Karpas-422 (cell line): ENCODE measurements around the gene SHISAL1. TPM values are rescaled to one million over a fixed set of nuclear protein-coding genes. Genes with fewer than 3 reads are reported as not detected.

Experiments
- DNase-seq: peaks from one replicate; pipeline ENCODE4 v3.0.0-alpha.2; 2015
- H2AFZ ChIP-seq: fragments of 200-600 bp; sonication (generic); 2 replicates; pipeline ENCODE4 v1.6.1; 2014; ENCODE audit warnings: antibody characterized with exemption, low read length, mixed read lengths
- H3K27ac ChIP-seq: fragments of 200-600 bp; sonication (generic); 2 replicates; pipeline ENCODE4 v1.5.1; 2014; ENCODE audit warnings: mild to moderate bottlenecking, low read length, moderate library complexity
- H3K27me3 ChIP-seq: fragments of 200-600 bp; sonication (generic); 2 replicates; pipeline ENCODE4 v1.6.1; 2014; ENCODE audit warnings: low read length, mixed read lengths
- H3K36me3 ChIP-seq: fragments of 200-600 bp; sonication (generic); 2 replicates; pipeline ENCODE4 v1.6.1; 2014; ENCODE audit warnings: low read length, mixed read lengths; ENCODE audit not compliant: insufficient read depth
- H3K4me1 ChIP-seq: fragments of 200-600 bp; sonication (generic); 2 replicates; pipeline ENCODE4 v1.6.1; 2014; ENCODE audit warnings: mild to moderate bottlenecking, low read length, mixed read lengths
- H3K4me2 ChIP-seq: fragments of 200-600 bp; sonication (generic); 2 replicates; pipeline ENCODE4 v1.6.1; 2014; ENCODE audit warnings: low read length, low read depth, mild to moderate bottlenecking; ENCODE audit not compliant: poor library complexity, severe bottlenecking
- H3K4me3 ChIP-seq: fragments of 200-600 bp; sonication (generic); 2 replicates; pipeline ENCODE4 v1.5.1; 2014; ENCODE audit warnings: mild to moderate bottlenecking, antibody characterized with exemption, low read length, mixed read lengths
- H3K79me2 ChIP-seq: fragments of 200-600 bp; sonication (generic); 2 replicates; pipeline ENCODE4 v1.6.1; 2014; ENCODE audit warnings: mild to moderate bottlenecking, low read length, mixed read lengths
- H3K9ac ChIP-seq: fragments of 200-600 bp; sonication (generic); 2 replicates; pipeline ENCODE4 v1.6.0; 2014; ENCODE audit warnings: low read length
- H3K9me2 ChIP-seq: fragments of 200-600 bp; sonication (generic), shearing (Covaris generic); replicated peaks from 2 replicates; pipeline ENCODE4 v1.6.0; 2014; ENCODE audit warnings: mild to moderate bottlenecking, low read length, moderate library complexity; ENCODE audit not compliant: insufficient read depth
- H3K9me3 ChIP-seq: fragments of 300-700, 200-600 bp; sonication (generic); 2 replicates; pipeline ENCODE4 v1.6.1; 2014; ENCODE audit warnings: low read length, mixed read lengths
- H4K20me1 ChIP-seq: fragments of 200-600 bp; sonication (generic); 2 replicates; pipeline ENCODE4 v1.6.1; 2014; ENCODE audit warnings: mild to moderate bottlenecking, antibody characterized with exemption, low read length, low read depth; ENCODE audit not compliant: insufficient read depth
- total RNA-seq: library from RNA; depleted of rRNA; stranded (reverse); fragments of >200 nt; shearing (Covaris generic); gene quantifications from 2 replicates; pipeline ENCODE4 v1.2.3, GENCODE V29; 2014; ENCODE audit warnings: low replicate concordance

Gene SHISAL1
- total RNA-seq, 1 experiment from 2014 or later, result not detected

- H3K9ac ChIP-seq, result no peak overlapping the region
- H2AFZ ChIP-seq, result no peak overlapping the region
- H3K9me3 ChIP-seq, result no peaks in the 10 kb centered on the region
- H3K27ac ChIP-seq, result no peak overlapping the region
- H3K27me3 ChIP-seq, result no peaks in the 10 kb centered on the region
- H3K36me3 ChIP-seq, result no peaks in the 10 kb centered on the region
- no peak overlapping the region for H3K4me2 ChIP-seq
- H3K79me2 ChIP-seq, result no peaks in the 10 kb centered on the region
- no peaks in the 10 kb centered on the region for H3K4me1 ChIP-seq
- H4K20me1 ChIP-seq, result no peaks in the 10 kb centered on the region
- no peak for DNase-seq
- no peak overlapping the region for H3K4me3 ChIP-seq
- H3K9me2 ChIP-seq, result no peaks in the 10 kb centered on the region
These were observed 44.7 kb upstream of the SHISAL1 start for GRCh38 chr22:44357296-44357965.

GRCh38 chr22:44355716-44356070 is 42.9 kb upstream of the SHISAL1 start:
- no peaks in the 10 kb centered on the region for H3K79me2 ChIP-seq
- no peak overlapping the region for H3K4me2 ChIP-seq
- H3K9ac ChIP-seq, result no peak overlapping the region
- no peaks in the 10 kb centered on the region for H4K20me1 ChIP-seq
- no peak overlapping the region for H3K4me3 ChIP-seq
- no peaks in the 10 kb centered on the region for H3K9me2 ChIP-seq
- H3K36me3 ChIP-seq, result no peaks in the 10 kb centered on the region
- no peak for DNase-seq
- H3K27ac ChIP-seq, result no peak overlapping the region
- H3K9me3 ChIP-seq, result no peaks in the 10 kb centered on the region
- H3K4me1 ChIP-seq, result no peaks in the 10 kb centered on the region
- no peaks in the 10 kb centered on the region for H3K27me3 ChIP-seq
- no peak overlapping the region for H2AFZ ChIP-seq

- H3K36me3 ChIP-seq, result no peaks in the 10 kb centered on the region
- H3K9ac ChIP-seq, result no peak overlapping the region
- H3K4me1 ChIP-seq, result no peaks in the 10 kb centered on the region
- H3K9me2 ChIP-seq, result no peaks in the 10 kb centered on the region
- no peak for DNase-seq
- H3K4me3 ChIP-seq, result no peak overlapping the region
- H3K27ac ChIP-seq, result no peak overlapping the region
- H2AFZ ChIP-seq, result no peak overlapping the region
- H3K27me3 ChIP-seq, result no peaks in the 10 kb centered on the region
- H3K79me2 ChIP-seq, result no peaks in the 10 kb centered on the region
- H3K4me2 ChIP-seq, result no peak overlapping the region
- H3K9me3 ChIP-seq, result no peaks in the 10 kb centered on the region
- no peaks in the 10 kb centered on the region for H4K20me1 ChIP-seq
These were observed 41.5 kb upstream of the SHISAL1 start for GRCh38 chr22:44354288-44354687.

- Histone ChIP-seq H3K9ac (no peak overlapping the region), H3K27me3 (no peaks in the 10 kb centered on the region), H3K9me3 (no peaks in the 10 kb centered on the region), H4K20me1 (no peaks in the 10 kb centered on the region), H3K4me1 (no peaks in the 10 kb centered on the region), H3K4me3 (no peak overlapping the region), H3K79me2 (no peaks in the 10 kb centered on the region), H3K9me2 (no peaks in the 10 kb centered on the region), H3K27ac (no peak overlapping the region), H3K36me3 (no peaks in the 10 kb centered on the region), H2AFZ (no peak overlapping the region), H3K4me2 (no peak overlapping the region)
- DNase-seq, result no peak
These were observed 40.3 kb upstream of the SHISAL1 start for GRCh38 chr22:44353041-44353440.

GRCh38 chr22:44352378-44353035 is 39.8 kb upstream of the SHISAL1 start:
- H3K4me2 ChIP-seq, result no peak overlapping the region

GRCh38 chr22:44351685-44352377 is 39.1 kb upstream of the SHISAL1 start:
- H3K27me3 ChIP-seq, result no peaks in the 10 kb centered on the region
- no peak overlapping the region for H3K9ac ChIP-seq
- no peak overlapping the region for H3K4me2 ChIP-seq

More at GRCh38 chr22:44352378-44353035, 39.8 kb upstream of the SHISAL1 start:
- H3K27ac ChIP-seq, result no peak overlapping the region
- H3K4me3 ChIP-seq, result no peak overlapping the region
- no peak for DNase-seq
- no peaks in the 10 kb centered on the region for H3K9me3 ChIP-seq
- H3K4me1 ChIP-seq, result no peaks in the 10 kb centered on the region
- no peak overlapping the region for H2AFZ ChIP-seq
- no peaks in the 10 kb centered on the region for H3K27me3 ChIP-seq
- no peak overlapping the region for H3K9ac ChIP-seq
- no peaks in the 10 kb centered on the region for H4K20me1 ChIP-seq
- H3K36me3 ChIP-seq, result no peaks in the 10 kb centered on the region
- H3K9me2 ChIP-seq, result no peaks in the 10 kb centered on the region
- no peaks in the 10 kb centered on the region for H3K79me2 ChIP-seq

GRCh38 chr22:44351037-44351436 is 38.3 kb upstream of the SHISAL1 start:
- Histone ChIP-seq H3K9me3 (no peaks in the 10 kb centered on the region), H3K4me2 (no peak overlapping the region)

More at GRCh38 chr22:44351685-44352377, 39.1 kb upstream of the SHISAL1 start:
- no peaks in the 10 kb centered on the region for H3K4me1 ChIP-seq
- no peak overlapping the region for H3K27ac ChIP-seq
- no peak overlapping the region for H3K4me3 ChIP-seq
- no peak for DNase-seq
- no peaks in the 10 kb centered on the region for H3K9me2 ChIP-seq
- no peaks in the 10 kb centered on the region for H3K79me2 ChIP-seq
- H3K36me3 ChIP-seq, result no peaks in the 10 kb centered on the region
- H3K9me3 ChIP-seq, result no peaks in the 10 kb centered on the region
- no peak overlapping the region for H2AFZ ChIP-seq
- no peaks in the 10 kb centered on the region for H4K20me1 ChIP-seq

GRCh38 chr22:44349594-44349993 is 36.8 kb upstream of the SHISAL1 start:
- Histone ChIP-seq H3K27me3 (no peaks in the 10 kb centered on the region), H3K9me2 (no peaks in the 10 kb centered on the region), H3K4me3 (no peak overlapping the region), H3K4me2 (no peak overlapping the region), H2AFZ (no peak overlapping the region), H3K9ac (no peak overlapping the region), H3K27ac (no peak overlapping the region), H3K9me3 (no peaks in the 10 kb centered on the region), H3K4me1 (no peaks in the 10 kb centered on the region), H3K36me3 (no peaks in the 10 kb centered on the region), H3K79me2 (no peaks in the 10 kb centered on the region), H4K20me1 (no peaks in the 10 kb centered on the region)
- no peak for DNase-seq

More at GRCh38 chr22:44351037-44351436, 38.3 kb upstream of the SHISAL1 start:
- Histone ChIP-seq H3K4me1 (no peaks in the 10 kb centered on the region), H3K9me2 (no peaks in the 10 kb centered on the region), H3K79me2 (no peaks in the 10 kb centered on the region), H4K20me1 (no peaks in the 10 kb centered on the region), H3K36me3 (no peaks in the 10 kb centered on the region), H2AFZ (no peak overlapping the region), H3K27me3 (no peaks in the 10 kb centered on the region), H3K4me3 (no peak overlapping the region), H3K9ac (no peak overlapping the region), H3K27ac (no peak overlapping the region)
- DNase-seq, result no peak
